Liver (tissue), 9 donors: ENCODE measurements around the gene CYB561D2. TPM values are rescaled to one million over a fixed set of nuclear protein-coding genes. Genes with fewer than 3 reads are reported as not detected.

Source experiments
- DNase-seq: peaks from one replicate; pipeline ENCODE4 v3.0.0-alpha.2; 2017; ENCODE audit warnings: low spot score
- H3K27ac ChIP-seq, 2 donors: one replicate each; pipeline ENCODE4 v1.7.0; 2013; ENCODE audit warnings: inconsistent platforms in 2 of 2, low read length in 2 of 2, control low read depth in 1 of 2, low read depth in 1 of 2, mild to moderate bottlenecking in 1 of 2
- H3K27me3 ChIP-seq, 4 donors: one replicate each; pipeline versions ENCODE4 v1.6.1 to v1.7.0; 2013; ENCODE audit warnings: low read length in 3 of 4, inconsistent platforms in 1 of 4, mild to moderate bottlenecking in 1 of 4, moderate library complexity in 1 of 4; ENCODE audit not compliant: control insufficient read depth in 4 of 4, insufficient read depth in 4 of 4
- H3K36me3 ChIP-seq, 4 donors: one replicate each; pipeline versions ENCODE4 v1.6.1 to v1.7.0; 2013; ENCODE audit warnings: low read length in 3 of 4, mild to moderate bottlenecking in 3 of 4, low read depth in 1 of 4, moderate library complexity in 1 of 4; ENCODE audit not compliant: control insufficient read depth in 4 of 4, insufficient read depth in 3 of 4
- H3K4me1 ChIP-seq, 4 donors: one replicate each; pipeline versions ENCODE4 v1.6.1 to v1.7.0; 2013; ENCODE audit warnings: low read length in 3 of 4, mild to moderate bottlenecking in 3 of 4, moderate library complexity in 1 of 4; ENCODE audit not compliant: control insufficient read depth in 4 of 4, insufficient read depth in 4 of 4
- H3K4me3 ChIP-seq, 3 donors: one replicate each; pipeline versions ENCODE4 v1.6.1 to v1.7.0; 2013; ENCODE audit warnings: low read length in 3 of 3, control low read depth in 1 of 3, low read depth in 1 of 3, mild to moderate bottlenecking in 1 of 3
- H3K9ac ChIP-seq, 2 donors: one replicate each; pipeline ENCODE4 v1.7.0; 2013; ENCODE audit warnings: low read length in 2 of 2, mild to moderate bottlenecking in 2 of 2, moderate library complexity in 2 of 2, control low read depth in 1 of 2, low read depth in 1 of 2
- H3K9me3 ChIP-seq, 4 donors: one replicate each; pipeline versions ENCODE4 v1.6.1 to v1.7.0; 2013; ENCODE audit warnings: low read length in 3 of 4; ENCODE audit not compliant: control insufficient read depth in 4 of 4
- FOXA1 ChIP-seq: IDR thresholded peaks from 2 replicates; pipeline ENCODE4 v1.6.1; 2016; ENCODE audit warnings: antibody characterized with exemption
- FOXA2 ChIP-seq: IDR thresholded peaks from 2 replicates; pipeline ENCODE4 v1.6.1; 2016; ENCODE audit warnings: antibody characterized with exemption
- GABPA ChIP-seq, 2 donors: IDR thresholded peaks in 1 of 2; conservative IDR thresholded peaks in 1 of 2; 2 replicates each; pipeline ENCODE4 v1.6.1; 2016; ENCODE audit warnings: antibody characterized with exemption in 2 of 2, mild to moderate bottlenecking in 1 of 2, moderate library complexity in 1 of 2
- HNF4A ChIP-seq, 2 donors: conservative IDR thresholded peaks; 2 replicates each; pipeline ENCODE4 v1.6.1; 2016; ENCODE audit warnings: antibody characterized with exemption in 2 of 2, mild to moderate bottlenecking in 2 of 2
- HNF4G ChIP-seq: IDR thresholded peaks from 2 replicates; pipeline ENCODE4 v1.6.1; 2016; ENCODE audit warnings: antibody characterized with exemption
- JUND ChIP-seq, 2 donors: IDR thresholded peaks; 2 replicates each; pipeline ENCODE4 v1.6.1; 2016; ENCODE audit warnings: antibody characterized with exemption in 2 of 2
- NR2F2 ChIP-seq: IDR thresholded peaks from 2 replicates; pipeline ENCODE4 v1.6.1; 2016; ENCODE audit warnings: antibody characterized with exemption
- RAD21 ChIP-seq, 2 donors: IDR thresholded peaks; 2 replicates each; pipeline ENCODE4 v1.6.1; 2016; ENCODE audit warnings: antibody characterized with exemption in 2 of 2, mild to moderate bottlenecking in 2 of 2
- REST ChIP-seq: IDR thresholded peaks from 2 replicates; pipeline ENCODE4 v1.6.1; 2016; ENCODE audit warnings: antibody characterized with exemption, mild to moderate bottlenecking
- RXRA ChIP-seq, 2 donors: IDR thresholded peaks; 2 replicates each; pipeline ENCODE4 v1.6.1; 2017 to 2018; ENCODE audit warnings: antibody characterized with exemption in 2 of 2, mild to moderate bottlenecking in 1 of 2
- SP1 ChIP-seq: IDR thresholded peaks from 2 replicates; pipeline ENCODE4 v1.6.1; 2018; ENCODE audit warnings: antibody characterized with exemption, mild to moderate bottlenecking
- TAF1 ChIP-seq: conservative IDR thresholded peaks from 2 replicates; pipeline ENCODE4 v1.6.1; 2016; ENCODE audit warnings: antibody characterized with exemption, mild to moderate bottlenecking
- YY1 ChIP-seq: IDR thresholded peaks from 2 replicates; pipeline ENCODE4 v1.6.1; 2016; ENCODE audit warnings: antibody characterized with exemption, mild to moderate bottlenecking
- WGBS: extraction: QIAGEN DNeasy Blood & Tissue Kit; methylation state at CpG from one replicate; pipeline ENCODE4 v1.1.7; 2013; 5-methylcytosine and 5-hydroxymethylcytosine counted together
- polyA plus RNA-seq, 2 donors: library from polyadenylated mRNA; stranded (reverse) in 1 of 2; unstranded in 1 of 2; fragments of 200-250 nt in 1 of 2; fragments of >200 nt in 1 of 2; fragmentation: Nextera tagmentation in 1 of 2; extraction: Ambion mirVana in 1 of 2; gene quantifications; one replicate each; pipeline versions ENCODE4 v1.2.1 to v1.2.3, GENCODE V29; 2013 to 2015
- total RNA-seq, 2 donors: library from RNA; depleted of rRNA; stranded (reverse); fragments of >200 nt; gene quantifications; one replicate each; pipeline ENCODE4 v1.2.3, GENCODE V29; 2014
- TF ChIP-seq, protein P1 (sequence below): fragments of 150-350 bp; IDR thresholded peaks from 2 replicates; pipeline ENCODE4 v1.5.1; 2017; ENCODE audit warnings: improper control_type of control experiment, low read depth, low read length; ENCODE audit not compliant: missing input control
- TF ChIP-seq, protein P2 (sequence below): IDR thresholded peaks from 2 replicates; pipeline ENCODE4 v1.6.1; 2016; ENCODE audit warnings: antibody characterized with exemption
- donor health status: healthy.
- donor health status: healthy.
- donor health status: healthy.
- donor health status: healthy.
- donor health status: healthy.

The CYB561D2 gene
- total and polyA plus RNA-seq, 4 donors, result 12.3 to 28.2 (median 22.1) TPM

DNA sequence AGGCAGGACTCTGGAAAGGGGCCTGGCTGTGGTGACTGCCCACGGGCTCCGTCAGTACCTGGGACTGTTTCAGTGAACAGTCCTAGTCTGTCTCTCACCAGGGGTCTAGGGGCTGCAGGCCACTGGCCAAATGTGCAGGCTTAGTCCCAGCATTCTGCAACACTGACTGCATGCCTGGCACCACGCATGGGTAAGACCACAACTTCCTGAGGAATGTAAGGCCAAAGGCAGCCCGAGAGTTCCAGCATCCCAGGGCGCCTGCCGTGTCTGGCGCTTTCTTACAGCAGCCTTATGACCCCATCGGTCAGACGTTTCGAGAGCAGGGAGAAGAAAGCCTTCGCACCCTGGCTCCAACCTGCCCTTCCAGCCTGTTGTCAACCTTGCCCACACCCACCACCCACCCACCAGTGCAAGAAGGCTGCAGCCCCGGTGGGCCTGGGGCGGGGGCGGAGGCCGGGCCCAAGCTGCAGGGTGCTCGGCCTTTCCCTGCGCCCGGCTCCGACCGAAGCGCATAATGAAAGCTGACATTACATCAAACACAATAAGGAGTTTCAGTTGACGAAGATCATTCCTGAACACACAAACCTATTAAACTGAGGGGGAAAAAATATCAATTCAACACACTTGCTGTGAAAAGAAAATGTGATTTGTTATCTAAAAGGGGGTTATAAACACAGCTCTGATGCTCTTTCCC lies 38.2 kb downstream of the CYB561D2 start:
- no peak overlapping the region for H3K4me3 ChIP-seq
- peaks cover 0 to 7% (median 2%) of the 10 kb centered on the region in 4 donors for H3K4me1 ChIP-seq
- DNase-seq, result no peak
- WGBS, result 88% methylated on average over 22 of the region's 22 CpGs
- H3K36me3 ChIP-seq, result no peaks in the 10 kb centered on the region
- no peaks in the 10 kb centered on the region for H3K27me3 ChIP-seq
- TF ChIP-seq NR2F2, result no peak
- TF ChIP-seq SP1, result no peak
- no peak for TF ChIP-seq YY1
- no peak for TF ChIP-seq RXRA (IDR thresholded peaks at IDR 0.05)
- no peak for TF ChIP-seq RAD21 (IDR thresholded peaks at IDR 0.05)
- TF ChIP-seq, protein P1, sequence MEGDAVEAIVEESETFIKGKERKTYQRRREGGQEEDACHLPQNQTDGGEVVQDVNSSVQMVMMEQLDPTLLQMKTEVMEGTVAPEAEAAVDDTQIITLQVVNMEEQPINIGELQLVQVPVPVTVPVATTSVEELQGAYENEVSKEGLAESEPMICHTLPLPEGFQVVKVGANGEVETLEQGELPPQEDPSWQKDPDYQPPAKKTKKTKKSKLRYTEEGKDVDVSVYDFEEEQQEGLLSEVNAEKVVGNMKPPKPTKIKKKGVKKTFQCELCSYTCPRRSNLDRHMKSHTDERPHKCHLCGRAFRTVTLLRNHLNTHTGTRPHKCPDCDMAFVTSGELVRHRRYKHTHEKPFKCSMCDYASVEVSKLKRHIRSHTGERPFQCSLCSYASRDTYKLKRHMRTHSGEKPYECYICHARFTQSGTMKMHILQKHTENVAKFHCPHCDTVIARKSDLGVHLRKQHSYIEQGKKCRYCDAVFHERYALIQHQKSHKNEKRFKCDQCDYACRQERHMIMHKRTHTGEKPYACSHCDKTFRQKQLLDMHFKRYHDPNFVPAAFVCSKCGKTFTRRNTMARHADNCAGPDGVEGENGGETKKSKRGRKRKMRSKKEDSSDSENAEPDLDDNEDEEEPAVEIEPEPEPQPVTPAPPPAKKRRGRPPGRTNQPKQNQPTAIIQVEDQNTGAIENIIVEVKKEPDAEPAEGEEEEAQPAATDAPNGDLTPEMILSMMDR, result no peak
- TF ChIP-seq FOXA1, result no peak
- no peak for TF ChIP-seq HNF4A (conservative IDR thresholded peaks at IDR 0.05)
- TF ChIP-seq HNF4G, result no peak
- TF ChIP-seq GABPA (IDR thresholded peaks at IDR 0.05 in 1 of 2, conservative IDR thresholded peaks at IDR 0.05 in 1 of 2), result no peak
- TF ChIP-seq, protein P2, sequence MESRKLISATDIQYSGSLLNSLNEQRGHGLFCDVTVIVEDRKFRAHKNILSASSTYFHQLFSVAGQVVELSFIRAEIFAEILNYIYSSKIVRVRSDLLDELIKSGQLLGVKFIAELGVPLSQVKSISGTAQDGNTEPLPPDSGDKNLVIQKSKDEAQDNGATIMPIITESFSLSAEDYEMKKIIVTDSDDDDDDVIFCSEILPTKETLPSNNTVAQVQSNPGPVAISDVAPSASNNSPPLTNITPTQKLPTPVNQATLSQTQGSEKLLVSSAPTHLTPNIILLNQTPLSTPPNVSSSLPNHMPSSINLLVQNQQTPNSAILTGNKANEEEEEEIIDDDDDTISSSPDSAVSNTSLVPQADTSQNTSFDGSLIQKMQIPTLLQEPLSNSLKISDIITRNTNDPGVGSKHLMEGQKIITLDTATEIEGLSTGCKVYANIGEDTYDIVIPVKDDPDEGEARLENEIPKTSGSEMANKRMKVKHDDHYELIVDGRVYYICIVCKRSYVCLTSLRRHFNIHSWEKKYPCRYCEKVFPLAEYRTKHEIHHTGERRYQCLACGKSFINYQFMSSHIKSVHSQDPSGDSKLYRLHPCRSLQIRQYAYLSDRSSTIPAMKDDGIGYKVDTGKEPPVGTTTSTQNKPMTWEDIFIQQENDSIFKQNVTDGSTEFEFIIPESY, result no peak
- TF ChIP-seq TAF1, result no peak
- no peak overlapping the region for H3K9ac ChIP-seq
- H3K27ac ChIP-seq, result no peak overlapping the region
- H3K9me3 ChIP-seq, result no peaks in the 10 kb centered on the region

DNA sequence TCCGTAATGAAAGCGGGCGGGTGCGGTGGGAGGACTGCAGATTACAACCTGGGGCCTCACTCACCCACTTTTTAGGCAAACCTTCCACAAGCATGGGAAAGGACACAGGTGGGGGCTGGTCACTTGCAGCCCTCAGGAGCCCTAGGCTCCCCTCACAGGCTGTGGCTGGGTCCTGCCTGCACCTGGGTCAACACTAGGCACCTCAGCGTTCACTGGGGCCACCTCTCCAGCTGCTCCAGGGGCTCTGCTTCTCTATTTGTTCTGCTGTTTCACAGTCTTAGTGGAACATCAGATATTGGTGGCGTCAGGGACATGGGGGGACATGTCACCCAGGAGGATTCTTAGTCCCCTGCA lies 38.7 kb downstream of the CYB561D2 start:
- Histone ChIP-seq H3K36me3 (no peaks in the 10 kb centered on the region), H3K9ac (no peak overlapping the region), H3K27me3 (no peaks in the 10 kb centered on the region), H3K4me1 (peaks cover 0 to 7% (median 2%) of the 10 kb centered on the region in 4 donors), H3K9me3 (no peaks in the 10 kb centered on the region), H3K4me3 (no peak overlapping the region), H3K27ac (no peak overlapping the region)
- TF ChIP-seq JUND (IDR thresholded peaks at IDR 0.05), result no peak
- no peak for TF ChIP-seq FOXA2
- TF ChIP-seq, protein P2, result no peak
- no peak for TF ChIP-seq REST
- no peak for DNase-seq
- WGBS, result 92% methylated on average over 6 of the region's 6 CpGs
